Dedifferentiated amniotic fluid mesenchymal stem cell (primary cell): Measurements from ENCODE around the gene SLC29A4.
"Not testable (repeated sequence)": the region's sequence is repeated elsewhere in the genome, so short reads cannot be mapped to it uniquely, and the experiment has no call there.

ENCODE experiments used
- DNase-seq: peaks from one replicate; pipeline ENCODE4 v3.0.0-alpha.2; 2016; ENCODE audit errors: extremely low spot score

Gene SLC29A4

DNA sequence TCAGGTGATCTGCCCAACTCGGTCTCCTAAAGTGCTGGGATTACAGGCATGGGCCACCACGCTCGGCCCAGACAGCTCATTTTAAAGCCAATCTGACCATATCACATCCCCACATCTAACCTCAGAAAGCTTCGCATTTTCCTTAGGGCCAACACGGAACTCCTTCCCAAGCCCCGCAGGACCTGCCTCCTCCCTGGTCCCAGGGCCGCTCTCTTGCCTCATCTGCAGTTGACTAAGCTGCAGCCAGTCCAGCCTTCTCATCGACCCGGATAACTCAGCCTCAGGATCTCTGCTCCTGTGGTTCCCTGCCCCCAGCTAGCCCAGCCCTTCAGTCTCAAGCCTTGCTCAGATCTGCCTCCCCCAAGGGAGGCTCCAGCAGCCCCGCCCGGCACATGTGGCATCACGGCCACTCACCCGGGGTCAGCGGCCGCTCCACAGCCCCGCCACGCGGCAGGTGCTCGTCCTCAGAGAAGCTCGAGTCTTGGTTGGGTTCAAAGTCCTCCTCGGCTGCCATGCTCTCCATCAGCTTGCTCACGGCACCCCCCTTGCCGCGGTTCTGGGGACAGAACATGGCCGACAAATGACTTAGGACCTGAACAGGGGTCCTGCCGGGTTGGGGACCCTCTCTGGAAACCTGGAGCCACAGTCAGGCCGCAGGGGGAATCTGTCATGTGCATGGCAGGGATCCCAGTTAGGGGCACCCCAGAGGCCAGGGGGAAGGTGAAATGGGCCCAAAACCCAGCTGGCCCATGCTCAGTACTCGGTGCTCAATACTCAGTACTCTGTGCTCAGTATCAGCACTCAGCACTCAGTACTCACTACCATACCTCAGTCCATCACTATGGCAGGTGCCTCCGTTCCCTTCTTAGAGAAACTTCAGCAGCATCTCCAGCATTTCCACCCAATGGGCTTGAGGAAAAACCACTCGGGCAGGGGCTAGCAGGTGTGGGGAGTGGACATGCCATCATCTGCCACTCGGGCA lies 41.3 kb downstream of the SLC29A4 start:
- not testable (repeated sequence) for DNase-seq

DNA sequence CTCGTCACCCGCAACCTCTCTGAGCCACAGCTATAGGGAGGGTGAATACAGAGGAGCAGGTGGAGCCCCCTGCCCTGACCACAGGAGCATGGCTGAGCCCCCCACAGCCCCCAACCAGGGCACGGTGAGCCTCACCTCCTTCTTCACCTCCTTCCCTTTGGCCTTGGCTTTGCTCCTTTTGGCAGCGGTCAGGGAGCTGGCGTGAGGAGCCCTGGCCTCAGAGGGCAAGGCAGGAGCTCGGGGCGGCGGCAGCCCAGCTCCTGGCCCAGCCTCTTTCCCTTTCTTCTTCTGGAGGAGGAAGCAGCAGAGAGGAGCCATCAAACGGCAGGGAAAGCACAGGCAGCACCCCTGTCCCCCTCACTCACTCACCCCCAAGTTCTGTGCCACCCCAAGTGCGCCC lies 42.2 kb downstream of the SLC29A4 start:
- no peak for DNase-seq

DNA sequence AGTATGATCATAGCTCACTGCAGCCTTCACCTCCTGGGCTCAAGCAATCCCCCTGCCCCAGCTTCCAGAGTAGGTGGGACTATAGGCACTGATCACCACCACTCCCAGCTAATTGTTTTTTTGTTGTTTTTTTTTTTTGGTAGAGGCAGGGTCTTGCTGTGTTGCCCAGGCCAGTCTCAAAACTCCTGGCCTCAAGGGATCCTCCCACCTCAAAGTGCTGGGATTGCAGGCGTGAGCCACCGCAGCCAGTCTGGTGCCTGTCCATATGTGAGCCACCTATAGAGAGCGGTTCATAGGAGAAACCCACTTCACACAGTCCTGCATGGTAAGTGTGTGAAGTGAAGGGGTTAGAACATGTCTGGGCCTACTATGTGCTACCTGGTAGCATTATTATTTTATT lies 47.5 kb downstream of the SLC29A4 start:
- DNase-seq: no peak

DNA sequence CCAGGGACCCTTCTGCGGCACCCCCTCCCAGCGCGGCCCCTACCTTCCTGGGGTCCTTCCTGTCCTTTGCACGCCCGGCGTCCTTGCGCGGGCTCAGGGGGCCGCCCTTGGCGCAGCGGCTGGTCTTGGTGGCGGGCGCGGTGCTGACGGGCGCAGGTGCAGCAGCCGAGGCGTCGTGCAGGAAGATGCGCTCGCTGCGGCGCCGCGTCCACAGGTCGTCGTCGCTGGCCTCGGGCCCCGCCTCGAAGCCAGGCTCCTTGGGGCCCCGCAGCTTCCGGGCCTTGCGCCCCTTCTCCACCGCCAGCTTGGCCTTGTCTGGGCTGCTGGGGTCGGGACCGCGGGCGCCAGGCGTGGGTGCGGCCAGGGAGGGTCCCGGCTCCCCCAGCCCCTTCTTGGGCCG lies 49.8 kb downstream of the SLC29A4 start:
- no peak for DNase-seq

DNA sequence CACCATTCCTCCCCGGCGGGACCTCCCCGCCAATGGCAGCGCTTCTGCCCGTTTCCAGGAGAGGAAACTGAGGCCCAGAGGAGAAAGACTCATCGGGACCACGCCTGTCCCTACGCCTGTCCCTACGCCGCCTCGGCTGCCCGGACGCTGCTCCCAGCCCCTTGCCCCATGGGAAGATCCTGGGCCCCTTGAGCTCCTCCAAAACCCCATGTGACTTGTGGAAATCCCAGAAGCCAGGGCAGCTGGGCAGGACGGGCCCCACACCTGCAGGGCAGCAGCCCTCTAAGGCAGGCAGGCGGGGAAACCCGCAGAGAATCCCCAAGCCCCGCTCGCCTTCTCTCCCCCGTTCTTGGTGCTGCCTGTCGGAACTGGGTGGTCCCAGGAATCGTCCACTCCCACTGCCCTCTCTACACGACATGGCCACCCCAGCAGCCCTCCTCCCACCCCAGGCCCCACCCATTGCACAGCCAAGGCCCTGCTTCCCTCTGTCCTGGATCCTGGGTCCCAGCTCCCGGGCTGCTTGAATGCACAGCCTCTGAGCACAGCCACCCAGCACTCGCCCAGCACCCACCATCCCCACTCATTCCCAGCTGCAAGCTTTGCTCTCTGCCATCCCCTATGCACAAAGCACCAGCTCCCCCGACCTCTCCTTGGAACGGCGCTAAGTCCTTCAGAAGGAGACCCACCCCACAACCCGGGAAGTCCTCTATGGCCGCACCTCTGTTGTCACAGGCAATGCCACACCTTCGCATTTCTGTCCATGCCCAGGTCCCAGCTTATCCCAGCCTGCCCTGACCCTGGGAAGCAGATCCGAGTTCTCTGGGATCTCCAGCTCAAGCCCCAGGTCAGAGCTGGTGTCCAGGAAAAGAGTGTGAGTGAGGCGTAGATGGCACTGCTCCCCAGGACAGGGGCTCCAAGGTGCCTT lies 50.6 kb downstream of the SLC29A4 start:
- no peak for DNase-seq

DNA sequence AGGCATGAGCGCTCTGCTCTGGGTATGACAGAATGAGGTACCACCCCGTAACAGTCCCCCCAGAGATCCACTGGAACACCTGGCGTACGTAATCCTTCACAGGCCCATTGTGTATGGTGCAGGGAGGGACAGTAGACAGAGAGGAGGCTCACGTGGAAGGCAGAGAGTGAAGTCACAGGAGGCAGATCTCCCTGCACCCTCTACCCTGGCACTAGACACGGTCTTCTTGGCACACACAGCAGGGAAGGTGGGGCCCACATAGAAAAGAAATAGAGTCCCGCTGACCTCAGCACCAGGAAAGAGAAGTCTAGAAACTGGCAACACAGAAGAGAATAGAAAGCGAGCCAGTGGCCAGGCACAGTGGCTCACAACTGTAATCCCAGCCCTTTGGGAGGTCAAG lies 51.9 kb downstream of the SLC29A4 start:
- DNase-seq: no peak

DNA sequence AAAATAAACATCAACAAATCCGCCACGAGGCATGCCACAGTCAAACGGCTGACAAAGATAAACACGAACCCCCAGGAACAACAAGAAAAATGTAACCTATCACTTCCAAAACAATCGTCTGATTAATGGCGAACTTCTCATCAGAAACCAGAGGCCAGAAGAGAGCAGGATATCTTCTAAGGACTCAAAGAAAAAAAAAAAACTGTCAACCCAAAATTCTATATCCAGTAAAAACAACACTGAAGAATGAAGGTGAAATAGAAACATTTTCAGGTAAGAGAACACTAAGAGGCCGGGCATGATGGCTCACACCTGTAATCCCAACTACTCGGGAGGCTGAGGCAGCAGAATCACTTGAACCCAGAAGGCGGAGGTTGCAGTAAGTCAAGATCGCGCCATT lies 54.3 kb downstream of the SLC29A4 start:
- DNase-seq: no peak

DNA sequence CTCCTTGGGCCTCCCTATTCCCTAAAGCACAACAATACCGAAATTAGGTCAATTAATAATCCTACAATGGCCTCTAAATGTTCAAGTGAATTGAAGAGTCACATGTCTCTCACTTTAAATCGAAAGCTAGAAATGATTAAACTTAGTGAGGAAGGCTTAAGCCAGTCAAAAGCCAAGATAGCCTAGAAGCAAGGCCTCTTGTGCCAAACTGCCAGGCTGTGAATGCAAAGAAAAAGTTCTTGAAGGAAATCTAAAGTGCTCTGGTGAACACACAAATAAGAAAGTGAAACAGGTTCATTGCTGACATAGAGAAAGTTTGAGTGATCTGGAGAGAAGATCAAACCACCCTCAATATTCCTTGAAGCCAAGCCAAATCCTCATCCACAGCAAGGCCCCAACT lies 57.2 kb downstream of the SLC29A4 start:
- DNase-seq: no peak

DNA sequence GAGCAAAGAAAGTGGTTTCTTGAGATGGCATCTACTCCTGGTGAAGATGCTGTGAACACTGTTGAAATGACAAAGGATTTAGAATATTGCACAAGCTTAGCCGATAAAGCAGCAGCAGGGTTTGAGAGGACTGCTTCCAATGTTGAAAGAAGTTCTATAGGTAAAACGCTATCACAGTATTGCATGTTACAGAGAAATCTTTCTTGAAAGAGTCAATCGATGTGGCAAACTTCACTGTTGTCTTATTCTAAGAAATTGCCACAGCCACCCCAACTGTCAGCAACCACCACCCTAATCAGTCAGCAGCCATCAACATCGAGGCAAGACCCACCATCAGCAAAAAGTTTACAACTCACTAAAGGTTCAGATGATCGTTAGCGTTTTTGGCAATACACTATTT lies 59.9 kb downstream of the SLC29A4 start:
- DNase-seq: no peak

DNA sequence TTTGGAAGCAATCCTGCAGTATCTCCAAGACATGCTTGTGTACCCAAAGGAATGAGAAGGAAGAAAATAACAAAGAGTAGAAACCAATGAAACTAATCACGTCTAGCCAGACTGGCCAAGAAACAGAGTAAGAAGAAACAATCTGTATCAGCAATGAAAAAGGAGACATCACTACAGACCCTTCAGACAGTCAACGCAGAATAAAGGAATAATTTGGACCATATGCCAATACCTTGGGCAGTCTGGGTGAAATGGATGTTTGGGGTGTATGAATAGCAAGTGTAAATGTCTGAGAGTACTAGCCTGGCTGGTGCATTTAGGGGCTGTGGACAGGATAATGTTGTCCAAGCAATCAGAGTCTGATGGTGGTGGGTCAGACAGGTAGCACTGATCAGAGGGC lies 61.1 kb downstream of the SLC29A4 start:
- DNase-seq: no peak

DNA sequence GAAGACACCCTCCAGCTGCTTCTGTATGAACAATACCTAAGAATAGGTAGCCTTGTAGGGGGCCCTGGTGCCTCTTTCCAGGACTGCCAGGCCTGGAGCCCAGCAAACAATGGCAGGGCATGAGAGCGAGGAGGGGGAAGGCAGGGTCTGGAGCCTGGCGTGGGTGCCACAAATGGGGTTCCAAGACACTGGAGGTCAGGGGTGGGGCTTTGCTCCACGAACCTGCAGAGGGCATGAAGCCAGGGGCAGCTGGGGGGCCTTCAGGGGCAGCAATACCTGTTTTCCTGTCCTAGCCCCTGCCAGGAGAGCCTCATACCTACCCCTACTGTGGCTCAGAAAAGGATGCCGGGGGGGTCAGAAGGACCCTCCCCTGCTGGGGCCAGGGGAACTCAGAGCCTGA lies 61.6 kb downstream of the SLC29A4 start:
- no peak for DNase-seq

DNA sequence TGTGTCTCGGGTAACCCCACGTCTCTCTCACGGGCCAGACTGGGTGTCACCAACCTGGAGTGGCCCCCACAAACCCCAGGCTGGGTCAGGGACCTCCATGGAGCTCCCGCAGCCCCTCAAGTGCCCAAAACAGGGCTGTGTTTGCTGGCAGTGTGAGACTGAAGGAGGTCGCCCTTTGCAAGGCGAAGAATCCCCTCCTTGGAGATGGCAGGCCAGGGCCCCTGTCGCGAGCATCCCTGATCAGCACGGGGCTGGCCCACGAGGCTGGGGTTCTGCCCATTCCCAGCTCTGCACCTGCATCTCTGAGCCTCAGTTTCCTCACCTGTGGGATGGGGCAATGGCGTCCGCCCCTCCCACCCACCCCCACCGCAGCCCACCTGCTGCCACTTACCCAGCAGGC lies 62.4 kb downstream of the SLC29A4 start:
- no peak for DNase-seq

DNA sequence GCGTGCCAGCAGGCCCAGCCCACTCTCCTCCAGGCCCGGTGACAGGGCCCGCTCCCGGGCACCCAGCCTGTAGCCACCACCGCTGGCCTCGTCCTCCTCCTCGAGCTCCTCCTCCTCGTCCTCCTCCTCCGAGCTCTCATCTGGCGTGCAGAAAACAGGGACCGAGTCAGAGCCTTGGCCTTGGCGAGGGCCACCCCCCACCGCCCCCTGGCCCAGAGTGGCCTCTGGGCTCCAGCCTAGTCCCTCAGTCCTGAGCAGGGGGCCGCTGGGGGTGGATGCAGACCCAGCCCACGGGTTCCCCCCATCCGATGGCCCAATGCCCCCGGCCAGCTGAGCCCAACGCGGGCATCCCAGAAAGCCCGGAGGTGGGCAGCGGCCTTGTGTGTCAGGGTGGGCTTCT lies 62.9 kb downstream of the SLC29A4 start:
- no peak for DNase-seq

DNA sequence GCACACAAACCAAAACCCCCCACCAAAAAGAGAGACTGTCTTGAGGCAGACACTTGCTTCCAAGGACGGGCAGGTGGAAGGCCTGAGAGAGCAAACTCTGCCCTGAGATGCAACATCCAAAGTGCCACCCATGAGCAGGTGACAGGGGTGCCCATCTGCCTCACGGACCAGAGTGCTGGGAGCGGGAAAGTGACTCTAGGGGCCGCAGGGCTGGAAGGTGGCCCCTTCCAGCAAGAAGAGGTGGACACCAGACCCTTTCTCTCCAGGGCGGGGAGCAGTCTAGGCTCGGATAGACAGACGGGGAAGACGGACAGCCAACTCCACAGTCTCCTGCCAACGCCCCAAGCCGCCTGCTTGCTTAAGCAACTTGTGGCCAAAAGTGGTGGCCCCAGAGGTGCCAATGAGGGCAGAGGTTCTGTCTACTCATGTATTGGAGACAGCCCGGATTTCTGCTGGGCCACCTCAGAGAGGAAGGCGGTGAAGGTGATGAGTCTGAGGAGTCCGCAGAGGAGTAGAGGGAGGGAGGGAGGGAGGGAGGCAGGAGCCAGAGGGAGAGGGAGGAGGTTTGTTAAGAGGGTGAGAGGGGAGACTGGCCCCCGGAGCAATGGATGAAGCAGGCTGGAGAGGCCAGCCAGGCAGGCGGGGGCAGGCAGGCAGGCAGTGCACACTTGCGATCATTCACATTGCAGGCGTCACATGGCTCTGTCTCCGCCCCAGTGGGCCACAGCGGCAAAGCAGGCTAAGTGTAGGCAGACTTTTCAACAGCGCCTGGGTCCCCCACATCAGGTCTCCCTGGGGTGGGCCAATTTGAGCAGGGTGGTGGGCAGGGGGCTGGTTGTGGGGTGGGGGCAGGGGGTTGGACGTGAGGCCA lies 65.6 kb downstream of the SLC29A4 start:
- no peak for DNase-seq

DNA sequence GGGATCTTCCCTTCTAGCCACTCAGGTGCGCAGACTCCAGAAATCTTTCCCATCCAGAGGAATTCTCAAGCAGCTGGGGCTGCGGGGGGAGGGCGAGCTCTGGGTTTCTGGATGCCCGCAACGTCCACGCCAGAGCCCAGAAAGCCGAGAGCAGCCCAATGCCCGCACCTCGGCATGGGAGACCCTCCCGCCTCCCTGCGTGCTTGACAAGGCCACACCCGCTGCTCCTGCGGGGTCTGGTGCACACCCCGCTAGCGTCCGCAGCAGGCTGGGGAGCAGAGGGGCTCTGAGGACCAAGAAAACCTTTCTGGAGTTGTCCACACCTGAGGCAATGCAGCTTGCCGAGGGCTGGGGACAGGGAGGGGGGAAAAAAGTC lies 66.2 kb downstream of the SLC29A4 start:
- no peak for DNase-seq

DNA sequence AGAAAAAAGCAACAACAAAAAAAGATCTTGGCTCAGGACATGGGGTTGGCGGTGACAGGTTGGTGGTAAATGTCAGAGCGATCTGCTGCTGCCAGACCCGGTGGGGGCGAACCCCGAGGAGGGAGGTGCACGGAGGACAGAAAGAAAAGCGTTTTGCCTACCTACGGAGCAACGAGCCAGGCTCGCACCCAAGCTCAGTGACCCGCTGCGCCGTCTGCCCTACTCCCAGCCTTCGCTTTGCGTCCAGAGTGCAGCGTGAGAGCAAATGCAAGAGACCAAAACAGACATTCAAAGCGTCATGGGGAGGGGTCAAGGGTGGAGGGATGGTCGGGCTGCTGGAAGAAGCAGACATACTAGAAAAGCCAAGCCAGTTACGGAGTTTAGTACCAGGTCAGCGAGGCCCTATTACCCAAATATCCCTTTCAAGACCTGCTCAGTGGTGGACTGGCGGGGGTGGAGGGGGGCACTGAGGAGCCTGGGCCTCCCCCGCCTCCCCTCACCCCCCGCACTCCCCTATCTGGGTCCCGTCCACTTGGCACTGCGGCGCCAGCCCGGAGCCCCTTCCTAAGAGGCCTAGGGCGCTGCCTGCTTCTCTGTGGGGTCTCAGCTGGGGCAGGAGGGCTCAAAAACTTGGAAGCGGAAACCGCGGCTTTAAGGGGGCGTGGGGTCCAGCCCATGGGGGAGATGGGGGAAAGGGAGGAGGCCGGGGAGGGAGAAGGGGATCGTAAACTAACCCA lies 66.9 kb downstream of the SLC29A4 start:
- DNase-seq: no peak

DNA sequence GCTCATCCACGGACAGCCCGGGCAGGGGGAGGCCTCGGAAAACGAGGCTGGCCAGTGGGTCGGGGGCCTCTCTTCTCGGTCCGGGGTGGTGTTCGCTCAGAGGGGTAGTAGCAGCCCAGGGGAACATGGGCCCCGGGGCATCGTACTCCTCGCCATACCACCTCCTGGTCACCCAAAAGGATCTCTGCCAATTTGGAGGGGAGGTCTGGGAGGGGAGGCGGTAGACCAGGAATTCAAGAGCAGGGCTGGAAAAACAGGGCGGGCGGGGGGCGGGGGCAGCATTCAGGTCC lies 67.4 kb downstream of the SLC29A4 start:
- no peak for DNase-seq

DNA sequence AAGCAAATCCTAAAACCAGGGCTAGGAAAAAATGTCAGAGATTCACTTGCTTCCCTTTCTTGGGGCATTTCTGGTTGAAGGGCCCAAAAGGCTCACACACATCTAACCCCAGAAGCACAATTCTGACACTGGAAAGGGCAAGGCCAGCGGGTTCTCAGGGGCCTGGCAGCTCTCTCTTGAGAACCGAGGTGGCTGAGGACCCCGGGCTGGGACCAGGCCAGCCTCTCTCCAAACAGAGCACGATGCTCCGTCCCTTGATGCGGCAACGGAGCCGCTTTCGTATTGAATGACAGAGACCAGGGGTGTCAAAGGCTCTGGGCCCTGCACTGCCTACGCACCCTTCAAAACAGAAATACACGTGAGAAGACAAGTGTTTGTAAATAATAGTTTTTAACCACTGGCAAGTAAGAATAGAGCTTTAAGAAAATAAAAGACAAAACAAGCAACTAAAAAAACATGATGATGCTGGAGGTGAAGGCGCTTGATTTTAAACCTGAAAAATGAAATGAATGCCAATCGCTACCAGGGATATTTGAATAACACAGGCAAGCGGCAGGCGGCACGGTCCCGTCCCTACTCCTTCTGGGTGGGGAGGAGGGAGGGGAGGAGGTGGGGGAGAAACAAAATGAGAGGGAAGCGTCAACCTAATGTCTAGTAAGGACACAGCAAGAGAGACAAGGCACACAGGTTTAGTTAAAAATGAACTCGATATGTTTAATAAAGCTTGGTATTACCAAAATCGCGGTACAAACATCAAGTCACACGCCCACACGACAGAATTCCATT lies 68.0 kb downstream of the SLC29A4 start:
- no peak for DNase-seq

DNA sequence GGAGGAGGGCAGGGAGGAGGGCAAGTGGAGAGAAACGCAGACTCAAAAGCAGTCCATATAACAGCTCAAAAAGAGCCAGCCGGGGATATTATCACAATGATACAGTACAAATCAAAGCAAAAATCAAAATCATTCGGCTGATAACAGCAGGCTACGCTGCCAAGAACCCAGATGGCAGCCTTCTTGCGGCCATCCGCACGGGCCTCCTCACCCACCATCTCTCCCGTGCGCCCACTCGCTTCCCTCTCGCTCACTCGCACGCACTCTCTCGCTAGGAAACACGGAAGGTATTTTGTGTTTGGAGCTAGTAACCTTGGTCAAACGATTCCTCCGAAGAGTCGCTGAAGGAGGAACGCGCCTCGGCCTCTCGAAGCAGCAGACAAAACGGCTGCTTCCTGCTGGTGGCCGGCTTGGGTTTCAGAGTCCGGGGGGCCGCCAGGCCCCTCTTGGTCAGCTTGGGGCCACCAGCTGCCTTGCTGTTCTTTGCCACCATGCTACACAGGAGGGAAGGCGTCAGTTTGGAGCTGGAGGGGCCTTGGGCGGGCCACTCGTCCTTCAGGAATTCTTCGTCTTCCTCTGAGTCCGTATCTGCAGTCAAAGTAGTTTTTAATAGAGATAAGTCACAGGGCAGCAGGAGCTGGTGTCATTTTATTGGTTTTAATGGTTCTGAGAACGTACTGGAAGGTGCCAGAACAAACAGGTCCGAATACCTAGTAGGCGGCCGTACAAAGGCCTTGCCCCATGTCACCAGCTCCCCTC lies 68.9 kb downstream of the SLC29A4 start:
- DNase-seq: no peak
